GM12875 (cell line): ENCODE results near the gene HDAC4.

Experiments used
- H3K4me3 ChIP-seq: one replicate; pipeline ENCODE4 v1.5.1; 2011; ENCODE audit warnings: low read depth, low read length, control low read depth
- TF ChIP-seq, protein P1 (sequence below): IDR thresholded peaks from 2 replicates; pipeline ENCODE4 v1.5.1; 2011; ENCODE audit warnings: low read depth, mild to moderate bottlenecking, control low read depth, inconsistent platforms, low read length, moderate library complexity, borderline replicate concordance; ENCODE audit not compliant: insufficient read depth

Gene HDAC4

DNA sequence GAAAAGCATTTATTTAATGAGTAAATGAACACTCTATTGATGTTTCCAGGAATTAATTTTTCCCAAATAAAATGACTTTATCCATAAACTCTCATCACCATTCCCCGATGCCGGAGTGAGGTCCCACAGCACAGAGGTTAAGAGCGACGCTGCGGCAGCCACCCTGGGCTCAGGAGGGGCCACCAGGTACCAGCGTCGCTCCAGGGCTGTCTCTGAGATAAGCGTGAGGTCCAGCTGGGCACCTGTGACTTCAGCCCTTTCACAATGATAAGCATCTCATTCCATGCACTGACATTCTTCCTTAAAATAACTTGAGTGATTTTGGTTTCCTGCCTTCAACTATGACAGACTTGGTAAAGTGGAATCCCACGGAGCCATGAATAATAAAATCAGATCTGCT is 370.9 kb downstream of the HDAC4 start:
- H3K4me3 ChIP-seq: no peak overlapping the region
- TF ChIP-seq, protein P1, sequence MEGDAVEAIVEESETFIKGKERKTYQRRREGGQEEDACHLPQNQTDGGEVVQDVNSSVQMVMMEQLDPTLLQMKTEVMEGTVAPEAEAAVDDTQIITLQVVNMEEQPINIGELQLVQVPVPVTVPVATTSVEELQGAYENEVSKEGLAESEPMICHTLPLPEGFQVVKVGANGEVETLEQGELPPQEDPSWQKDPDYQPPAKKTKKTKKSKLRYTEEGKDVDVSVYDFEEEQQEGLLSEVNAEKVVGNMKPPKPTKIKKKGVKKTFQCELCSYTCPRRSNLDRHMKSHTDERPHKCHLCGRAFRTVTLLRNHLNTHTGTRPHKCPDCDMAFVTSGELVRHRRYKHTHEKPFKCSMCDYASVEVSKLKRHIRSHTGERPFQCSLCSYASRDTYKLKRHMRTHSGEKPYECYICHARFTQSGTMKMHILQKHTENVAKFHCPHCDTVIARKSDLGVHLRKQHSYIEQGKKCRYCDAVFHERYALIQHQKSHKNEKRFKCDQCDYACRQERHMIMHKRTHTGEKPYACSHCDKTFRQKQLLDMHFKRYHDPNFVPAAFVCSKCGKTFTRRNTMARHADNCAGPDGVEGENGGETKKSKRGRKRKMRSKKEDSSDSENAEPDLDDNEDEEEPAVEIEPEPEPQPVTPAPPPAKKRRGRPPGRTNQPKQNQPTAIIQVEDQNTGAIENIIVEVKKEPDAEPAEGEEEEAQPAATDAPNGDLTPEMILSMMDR: no peak

DNA sequence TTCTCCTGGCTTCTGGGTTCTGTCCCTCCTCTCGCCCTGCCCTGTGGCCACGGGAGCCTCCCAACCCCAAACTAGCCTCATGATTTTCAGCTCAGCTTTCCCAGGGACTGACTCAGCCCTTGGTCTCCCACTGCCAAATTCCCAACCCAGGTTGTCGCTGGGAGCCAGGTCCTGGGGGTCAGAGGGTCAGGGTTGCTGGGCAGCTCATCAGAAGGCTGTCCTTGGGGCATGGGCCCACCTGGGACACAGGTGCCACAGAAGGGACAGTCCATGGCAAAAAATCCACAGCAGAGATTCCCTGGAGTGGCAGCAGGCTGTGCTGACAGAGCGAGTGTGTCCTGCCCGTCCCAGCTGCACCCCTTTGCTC is 372.6 kb downstream of the HDAC4 start:
- TF ChIP-seq, protein P1: no peak
- H3K4me3 ChIP-seq: no peak overlapping the region

DNA sequence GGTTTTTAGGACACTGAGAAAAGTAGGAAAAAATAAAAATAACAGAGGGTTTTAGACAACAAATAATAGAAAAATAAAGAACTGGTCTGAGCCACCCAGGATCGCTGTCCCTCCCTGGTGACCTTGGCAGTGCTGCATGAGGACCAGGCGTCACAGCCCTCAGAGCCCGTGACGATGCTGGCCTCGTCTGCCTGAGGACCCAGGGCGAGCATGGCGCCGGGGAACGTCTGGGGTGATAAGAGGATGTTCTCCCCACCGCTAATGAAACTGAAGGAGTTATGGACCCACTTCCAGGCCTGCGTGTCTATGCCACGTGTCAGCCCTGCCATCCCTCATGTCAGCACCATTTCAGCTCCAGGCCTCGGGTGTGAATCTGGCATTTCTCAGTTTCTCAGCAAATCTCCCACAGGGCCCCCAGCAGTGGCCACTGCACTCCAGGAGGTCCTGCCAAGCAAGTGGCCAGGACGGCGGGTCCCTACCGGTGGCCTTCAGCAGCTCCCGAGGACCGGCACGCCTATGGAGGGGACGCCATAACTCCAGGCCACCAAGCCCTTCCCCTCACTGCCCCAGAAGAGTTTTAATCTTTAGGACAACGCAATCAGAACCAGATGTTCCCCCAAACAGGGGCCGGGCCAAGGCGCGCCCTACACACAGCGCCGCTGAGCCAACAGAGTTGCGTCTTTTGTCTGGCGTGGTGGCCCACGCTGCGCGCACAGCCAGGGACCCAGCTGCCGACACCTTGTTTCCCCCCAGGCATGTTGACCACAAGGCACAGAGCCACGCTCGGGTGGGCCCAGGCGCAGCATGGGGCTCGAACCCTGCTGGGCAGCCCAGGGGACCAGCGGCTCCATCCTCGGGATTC is 373.2 kb downstream of the HDAC4 start:
- no peak overlapping the region for H3K4me3 ChIP-seq

DNA sequence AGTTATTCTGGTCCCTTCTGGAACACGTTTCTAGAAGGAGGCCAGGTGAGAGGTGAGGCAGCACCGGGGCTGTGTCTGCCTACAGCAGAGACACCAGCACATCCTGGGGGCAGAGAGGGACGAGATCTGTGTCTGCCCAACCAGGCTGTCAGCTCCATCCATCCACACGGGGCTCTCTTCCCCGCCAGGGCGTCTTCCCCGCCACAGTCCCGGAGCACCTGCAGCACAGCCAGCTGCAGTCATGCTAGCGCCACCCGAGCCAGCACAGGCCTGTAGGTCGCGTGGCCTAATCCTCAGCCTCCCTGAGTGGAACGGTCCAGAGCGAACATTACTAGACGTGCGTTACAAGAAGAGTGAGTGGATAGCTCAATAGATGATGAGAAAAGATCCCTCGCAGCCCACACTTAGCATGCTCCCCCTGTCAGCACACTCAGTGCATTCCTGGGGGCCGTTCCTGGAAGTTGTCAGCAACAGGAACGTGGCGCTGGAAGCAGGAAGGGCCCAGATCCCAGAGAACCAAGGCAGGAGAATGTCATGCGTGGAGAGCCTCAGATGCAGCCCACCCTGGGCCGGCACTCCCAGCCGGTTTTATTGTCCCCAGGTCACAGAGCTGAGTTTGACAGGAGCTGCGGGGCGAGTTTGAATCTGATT is 374.0 kb downstream of the HDAC4 start:
- TF ChIP-seq, protein P1: no peak
- H3K4me3 ChIP-seq: no peak overlapping the region

More for the DNA sequence above, 373.2 kb downstream of the HDAC4 start:
- TF ChIP-seq, protein P1: no peak

DNA sequence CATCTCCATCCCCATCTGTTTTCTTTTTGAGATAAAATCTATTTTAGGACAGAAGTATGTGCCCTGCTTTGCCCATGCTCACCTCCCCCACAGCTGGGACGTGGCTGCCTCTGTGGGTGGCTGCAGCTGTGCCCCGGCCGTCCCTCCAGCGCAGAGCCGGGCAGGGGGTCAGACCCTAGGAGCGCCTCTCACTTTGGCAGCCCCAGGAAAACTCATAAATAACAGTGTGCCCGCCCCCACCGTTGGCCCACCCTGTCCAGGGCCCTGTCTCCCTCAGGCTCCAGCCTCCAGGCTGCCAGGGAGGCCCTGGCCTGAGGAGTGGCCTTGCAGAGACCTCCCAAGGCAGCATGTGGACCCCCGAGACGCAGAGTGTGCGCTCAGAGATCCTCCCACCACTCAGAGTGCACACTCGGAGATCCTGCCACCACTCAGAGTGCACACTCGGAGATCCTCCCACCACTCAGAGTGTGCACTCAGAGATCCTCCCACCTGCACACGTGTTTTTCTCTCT is 374.8 kb downstream of the HDAC4 start:
- H3K4me3 ChIP-seq: no peak overlapping the region
- TF ChIP-seq, protein P1: no peak

DNA sequence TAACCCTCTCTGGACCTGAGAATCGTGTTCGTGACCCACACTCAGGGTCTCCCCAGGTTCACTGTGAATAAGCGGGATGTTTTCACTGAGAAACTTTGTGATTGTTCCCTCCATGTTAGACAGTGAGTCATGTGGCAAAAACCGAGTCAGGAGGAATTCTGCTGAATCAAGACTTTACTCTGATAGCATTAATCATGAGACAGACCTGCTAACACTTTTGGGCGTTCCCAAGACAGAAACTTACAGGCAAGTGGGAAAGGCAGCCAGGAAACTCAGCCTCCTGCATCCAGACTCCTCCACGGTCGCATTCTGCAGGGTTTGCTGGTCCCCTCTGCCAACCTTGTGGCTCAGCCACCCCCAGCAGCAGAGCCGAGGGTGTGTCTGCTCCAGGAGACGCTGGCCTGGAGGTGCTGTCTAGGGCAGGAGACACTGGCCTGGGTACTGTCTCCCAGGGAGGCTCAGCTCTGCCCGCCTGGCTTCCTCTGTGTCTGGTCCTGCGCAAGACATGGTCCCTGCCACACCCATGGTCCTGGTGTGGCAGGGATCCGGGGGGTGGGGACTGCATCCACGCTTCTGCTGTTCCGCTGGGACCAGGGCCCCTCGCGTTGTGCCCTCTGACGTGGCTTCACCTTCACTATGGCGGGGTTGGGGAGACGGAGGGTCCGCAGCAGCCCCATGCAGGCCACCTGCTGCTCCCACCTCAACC is 375.6 kb downstream of the HDAC4 start:
- TF ChIP-seq, protein P1: no peak
- H3K4me3 ChIP-seq: no peak overlapping the region
